HG02571 (cell line): ENCODE measurements around the gene PADI4.
"Not testable (repeated sequence)": the region's sequence is repeated elsewhere in the genome, so short reads cannot be mapped to it uniquely, and the experiment has no call there.

Experiments used
- ATAC-seq: cut with Tn5 transposase; IDR thresholded peaks from one replicate; pipeline ENCODE4 v1.9.1; 2021; ENCODE audit warnings: mild to moderate bottlenecking, moderate library complexity; ENCODE audit not compliant: unreplicated experiment

PADI4 gene

GRCh38 chr1:17313530-17314309 is 5.7 kb downstream of the PADI4 start:
- ATAC-seq = no peak

- no peak for ATAC-seq
These were observed 6.5 kb downstream of the PADI4 start for GRCh38 chr1:17314491-17314971.

DNA sequence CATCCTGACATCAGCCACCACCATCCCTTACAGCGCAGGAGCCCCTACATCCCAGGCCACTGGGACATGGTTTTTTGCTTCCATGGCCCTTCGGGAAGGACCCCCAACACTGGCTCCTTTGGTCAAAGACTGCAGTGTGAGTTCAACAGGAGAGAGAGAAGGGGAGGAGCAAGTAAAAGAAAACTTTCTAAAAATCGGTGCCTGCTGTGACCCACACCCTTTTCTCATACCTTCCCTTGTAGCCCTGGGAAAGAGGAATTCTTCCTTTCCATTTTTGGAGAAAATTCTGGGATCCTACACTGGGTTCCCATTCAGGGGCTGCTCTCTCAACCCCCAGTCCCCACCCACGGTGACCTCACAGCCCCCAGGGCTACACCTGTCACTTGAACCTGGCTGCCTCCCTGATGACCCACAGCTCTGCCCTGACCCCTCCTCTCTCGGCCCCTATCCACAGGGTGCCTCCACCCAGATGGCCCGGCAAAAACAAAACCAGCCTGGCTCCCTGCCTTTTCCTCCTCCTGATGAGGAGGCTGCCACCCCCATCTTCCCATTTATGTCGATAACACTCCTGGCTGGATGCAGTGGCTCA is 7.6 kb downstream of the PADI4 start:
- no peak for ATAC-seq

DNA sequence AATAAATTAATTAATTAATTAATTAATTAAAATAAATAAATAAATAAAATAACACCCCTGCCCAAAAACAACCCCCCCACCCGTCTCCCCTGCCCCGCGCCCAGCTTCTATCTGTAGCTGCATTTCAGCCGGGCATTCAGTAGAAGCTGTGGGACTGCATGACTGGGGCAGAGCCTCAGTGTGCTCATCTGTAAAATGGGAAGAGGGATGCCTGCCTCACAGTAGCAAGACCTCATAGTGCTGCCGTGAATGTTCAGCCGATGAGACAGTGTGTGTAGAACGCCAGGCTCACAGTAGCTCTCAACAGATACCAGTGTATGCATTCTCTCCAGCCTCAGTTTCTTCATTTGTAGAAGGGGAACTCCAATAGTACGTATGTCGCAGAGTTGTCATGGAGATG is 8.7 kb downstream of the PADI4 start:
- no peak for ATAC-seq

DNA sequence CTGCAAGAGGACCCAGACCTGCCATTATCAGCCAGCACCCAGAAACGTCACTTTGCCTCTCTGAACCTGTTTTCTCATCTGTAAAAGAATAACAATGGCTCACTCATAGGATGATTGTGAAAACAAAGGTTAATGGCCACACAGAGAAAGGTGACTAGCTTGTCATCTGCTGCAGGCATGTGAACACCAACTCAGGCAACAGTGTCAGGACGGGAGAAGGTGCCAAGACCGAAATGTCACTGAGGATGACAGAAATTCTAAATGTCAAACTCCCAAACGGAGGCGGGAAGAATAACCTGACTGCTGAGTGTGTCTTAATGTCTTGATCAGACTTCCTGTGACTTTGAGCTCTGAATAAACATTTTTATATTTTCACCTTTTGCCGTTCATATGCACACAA is 10.3 kb downstream of the PADI4 start:
- ATAC-seq = no peak

DNA sequence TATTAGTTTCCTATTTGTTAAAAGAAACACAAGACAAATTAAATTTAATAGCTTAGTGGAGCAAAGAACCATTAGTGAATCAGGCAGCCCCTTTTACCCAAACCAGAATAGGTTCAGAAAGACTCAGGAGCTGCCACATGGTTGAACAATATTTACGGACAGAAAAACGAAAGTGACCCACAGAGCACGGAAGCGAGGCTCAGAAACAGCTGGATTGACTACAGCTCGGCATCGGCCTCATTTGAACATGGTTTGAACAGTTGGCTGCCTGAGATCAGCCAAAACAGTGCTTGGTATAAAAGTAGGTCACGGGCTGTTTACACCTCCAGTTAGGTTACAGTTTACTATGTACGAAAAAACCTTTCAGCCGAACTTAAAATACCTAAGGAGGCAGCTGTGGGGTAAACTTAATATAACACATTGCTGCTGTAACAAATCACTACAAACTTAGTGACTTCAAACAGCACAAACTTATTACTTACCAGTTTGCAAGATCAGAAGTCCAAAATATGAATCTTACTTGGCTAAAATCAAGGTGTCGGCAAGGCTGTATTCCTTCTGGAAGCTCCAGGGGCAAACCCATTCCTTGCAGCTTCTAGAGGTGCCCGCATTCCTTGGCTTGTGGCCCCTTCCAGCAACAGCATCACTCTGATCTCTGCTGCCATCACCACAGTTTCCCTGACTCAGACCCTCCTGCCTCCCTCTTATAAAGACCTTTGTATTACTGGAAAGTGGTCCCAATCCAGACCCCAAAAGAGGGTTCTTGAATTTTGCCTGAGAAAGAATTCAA is 11.8 kb downstream of the PADI4 start:
- no peak for ATAC-seq

DNA sequence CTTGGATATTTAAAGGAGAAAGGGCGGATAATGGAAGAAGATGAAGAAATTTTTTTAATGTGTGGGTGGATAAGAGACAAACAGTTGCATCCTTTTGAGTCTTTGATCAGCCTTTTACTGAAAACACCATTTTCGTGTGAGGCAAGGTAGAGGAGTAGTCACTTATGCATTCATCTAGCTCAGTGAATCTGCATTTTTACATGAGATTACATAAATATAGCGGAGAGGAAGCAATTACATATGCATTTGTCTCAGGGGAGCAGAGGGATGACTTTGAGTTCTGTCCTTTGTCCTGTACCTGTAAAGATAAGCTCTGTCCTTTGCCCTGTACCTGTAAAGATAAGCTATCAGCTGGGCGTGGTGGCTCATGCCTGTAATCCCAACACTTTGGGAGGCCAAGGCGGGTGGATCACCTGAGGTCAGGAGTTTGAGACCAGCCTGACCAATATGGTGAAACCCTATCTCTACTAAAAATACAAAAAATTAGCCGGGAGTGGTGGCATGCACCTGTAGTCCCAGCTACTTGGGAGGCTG is 13.9 kb downstream of the PADI4 start:
- ATAC-seq = not testable (repeated sequence)

GRCh38 chr1:17328855-17329254 is 20.9 kb downstream of the PADI4 start:
- no peak for ATAC-seq

DNA sequence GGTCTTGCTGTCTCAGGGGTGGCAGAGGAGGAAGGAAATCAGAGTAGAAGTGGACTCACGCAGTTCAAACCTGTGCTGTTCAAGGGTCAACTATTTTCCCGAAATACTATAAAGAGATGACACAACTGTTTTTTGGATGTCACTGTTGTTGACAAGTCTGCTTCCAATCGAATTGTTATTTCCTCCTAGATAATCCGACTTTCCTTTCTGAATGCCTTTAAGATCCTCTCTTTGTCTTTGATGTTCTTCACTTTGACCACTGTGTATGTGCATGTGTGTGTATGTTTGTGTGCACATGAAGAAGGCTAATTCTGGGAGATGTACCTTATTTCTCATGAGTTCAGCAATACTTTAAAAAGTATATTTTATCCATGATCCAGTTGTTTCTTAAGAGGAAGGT is 21.6 kb downstream of the PADI4 start:
- ATAC-seq = no peak

DNA sequence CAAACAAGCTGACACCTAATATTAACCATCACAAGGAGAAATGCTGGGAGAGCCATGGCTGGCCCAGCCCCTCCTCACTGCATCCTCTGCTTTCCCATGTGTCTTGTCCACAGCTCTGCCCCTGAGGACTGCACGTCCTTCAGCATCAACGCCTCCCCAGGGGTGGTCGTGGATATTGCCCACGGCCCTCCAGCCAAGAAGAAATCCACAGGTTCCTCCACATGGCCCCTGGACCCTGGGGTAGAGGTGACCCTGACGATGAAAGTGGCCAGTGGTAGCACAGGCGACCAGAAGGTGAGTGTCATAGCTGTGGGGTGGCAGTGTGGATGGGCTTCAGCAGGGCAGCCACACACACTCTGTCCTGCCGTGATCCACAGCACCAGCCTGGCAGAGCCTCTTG is 22.9 kb downstream of the PADI4 start:
- ATAC-seq = no peak

- ATAC-seq = no peak
These were observed 25.1 kb downstream of the PADI4 start for GRCh38 chr1:17333081-17333480.

DNA sequence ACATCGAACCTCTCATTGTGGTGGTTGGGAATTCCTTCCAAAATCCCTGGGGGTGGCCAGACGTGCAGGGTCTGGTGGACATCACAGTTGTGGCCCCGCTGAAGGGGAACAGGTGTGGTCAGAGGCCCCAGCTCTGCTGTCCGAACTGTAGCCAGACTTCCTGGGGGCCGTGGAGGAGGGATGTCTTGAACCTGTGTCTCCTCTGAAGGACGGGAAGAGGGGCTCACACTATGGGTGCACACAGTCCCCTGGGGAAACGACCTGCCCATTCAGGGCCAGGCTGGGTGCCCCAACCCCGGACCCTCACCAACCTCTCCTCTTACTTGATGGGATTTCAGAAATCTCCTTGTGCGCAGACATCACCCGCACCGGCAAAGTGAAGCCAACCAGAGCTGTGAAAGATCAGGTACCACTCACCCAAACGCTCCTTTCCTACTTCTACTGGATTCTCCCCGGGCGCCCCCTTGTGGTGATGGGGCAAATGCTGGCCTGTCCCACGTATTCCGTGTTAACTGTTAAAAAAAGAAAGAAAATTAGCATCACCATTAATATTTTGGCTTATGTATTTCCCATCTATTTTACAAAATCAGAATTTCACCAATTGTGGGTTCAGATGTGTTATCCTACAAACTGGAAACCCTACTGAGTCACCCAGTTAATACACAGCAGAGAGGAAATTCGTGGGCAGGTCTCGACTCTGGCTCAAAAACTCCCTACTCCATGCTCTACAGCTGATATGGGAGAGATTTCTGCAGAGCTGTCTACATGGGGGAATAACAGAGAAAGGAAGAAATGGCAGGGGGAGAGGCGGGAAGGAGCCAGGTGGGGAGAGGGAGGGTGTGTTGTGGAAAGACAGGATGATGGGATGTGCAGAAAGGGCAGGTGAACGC is 28.1 kb downstream of the PADI4 start:
- no peak for ATAC-seq

DNA sequence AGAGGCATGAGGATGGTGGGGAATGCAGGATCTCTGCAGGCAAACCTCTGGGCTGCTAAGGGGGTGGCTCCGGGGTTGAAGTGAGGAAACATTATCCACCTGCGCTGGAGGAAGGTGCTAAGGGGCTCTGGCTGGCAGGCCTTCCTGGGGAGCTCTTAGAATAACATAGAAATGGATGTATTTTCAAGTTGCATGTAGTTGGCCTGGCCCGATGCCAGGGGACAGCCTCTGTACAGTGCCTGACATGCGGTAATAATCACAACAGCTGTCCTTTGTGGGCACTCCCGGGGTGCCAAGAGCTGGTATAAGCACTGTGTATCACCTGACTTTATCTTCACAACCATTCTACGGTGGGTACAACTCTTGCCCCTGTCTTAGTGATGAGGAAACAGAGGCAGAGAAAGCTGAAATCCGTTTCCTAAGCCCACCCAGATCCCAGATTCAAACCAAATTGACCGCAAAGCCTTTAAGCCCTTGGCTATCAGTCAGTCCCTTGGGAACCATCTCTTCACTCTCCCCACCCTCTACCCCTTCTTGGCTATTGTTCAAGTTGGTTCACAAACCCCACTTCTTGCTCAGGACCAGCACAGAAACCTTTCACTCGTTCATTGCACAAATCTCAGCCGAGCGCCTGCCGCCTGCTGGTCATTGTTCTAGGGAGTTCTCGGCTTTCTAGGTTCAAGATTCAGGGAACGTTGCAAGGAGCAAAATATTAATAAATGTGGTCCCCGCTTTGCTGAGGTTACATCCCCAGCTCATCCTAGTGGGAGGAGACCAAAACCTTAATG is 30.9 kb downstream of the PADI4 start:
- no peak for ATAC-seq

- no peak for ATAC-seq
These were observed 31.5 kb downstream of the PADI4 start for GRCh38 chr1:17339521-17339920.

GRCh38 chr1:17340358-17340757 is 32.4 kb downstream of the PADI4 start:
- no peak for ATAC-seq

DNA sequence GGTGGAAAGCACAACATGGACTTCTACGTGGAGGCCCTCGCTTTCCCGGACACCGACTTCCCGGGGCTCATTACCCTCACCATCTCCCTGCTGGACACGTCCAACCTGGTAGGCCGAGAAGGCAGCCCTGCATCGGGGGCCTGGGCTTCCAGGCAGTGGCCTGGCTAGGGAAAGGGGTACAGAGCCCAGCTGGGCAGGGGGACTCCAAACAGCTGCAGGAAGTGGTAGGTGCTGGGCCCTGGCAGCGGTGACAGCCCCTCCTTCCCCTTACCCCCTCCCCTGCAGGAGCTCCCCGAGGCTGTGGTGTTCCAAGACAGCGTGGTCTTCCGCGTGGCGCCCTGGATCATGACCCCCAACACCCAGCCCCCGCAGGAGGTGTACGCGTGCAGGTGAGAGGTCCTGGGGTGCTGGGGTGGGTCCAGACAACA is 34.0 kb downstream of the PADI4 start:
- ATAC-seq = no peak

DNA sequence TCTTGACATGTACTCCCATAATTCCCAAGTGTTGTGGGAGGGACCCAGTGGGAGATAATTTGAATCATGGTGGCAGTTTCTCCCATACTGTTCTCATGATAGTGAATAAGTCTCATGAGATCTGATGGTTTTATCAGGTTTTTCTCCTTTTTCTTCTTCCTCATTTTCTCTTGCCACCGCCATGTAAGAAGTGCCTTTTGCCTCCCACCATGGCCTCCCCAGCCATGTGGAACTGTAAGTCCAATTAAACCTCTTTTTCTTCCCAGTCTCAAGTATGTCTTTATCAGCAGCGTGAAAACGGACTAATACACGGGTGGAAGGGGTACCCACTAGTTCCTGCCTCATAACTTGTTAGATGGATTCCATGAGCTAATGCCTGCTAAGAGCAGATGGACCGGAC is 37.5 kb downstream of the PADI4 start:
- ATAC-seq = not testable (repeated sequence)

DNA sequence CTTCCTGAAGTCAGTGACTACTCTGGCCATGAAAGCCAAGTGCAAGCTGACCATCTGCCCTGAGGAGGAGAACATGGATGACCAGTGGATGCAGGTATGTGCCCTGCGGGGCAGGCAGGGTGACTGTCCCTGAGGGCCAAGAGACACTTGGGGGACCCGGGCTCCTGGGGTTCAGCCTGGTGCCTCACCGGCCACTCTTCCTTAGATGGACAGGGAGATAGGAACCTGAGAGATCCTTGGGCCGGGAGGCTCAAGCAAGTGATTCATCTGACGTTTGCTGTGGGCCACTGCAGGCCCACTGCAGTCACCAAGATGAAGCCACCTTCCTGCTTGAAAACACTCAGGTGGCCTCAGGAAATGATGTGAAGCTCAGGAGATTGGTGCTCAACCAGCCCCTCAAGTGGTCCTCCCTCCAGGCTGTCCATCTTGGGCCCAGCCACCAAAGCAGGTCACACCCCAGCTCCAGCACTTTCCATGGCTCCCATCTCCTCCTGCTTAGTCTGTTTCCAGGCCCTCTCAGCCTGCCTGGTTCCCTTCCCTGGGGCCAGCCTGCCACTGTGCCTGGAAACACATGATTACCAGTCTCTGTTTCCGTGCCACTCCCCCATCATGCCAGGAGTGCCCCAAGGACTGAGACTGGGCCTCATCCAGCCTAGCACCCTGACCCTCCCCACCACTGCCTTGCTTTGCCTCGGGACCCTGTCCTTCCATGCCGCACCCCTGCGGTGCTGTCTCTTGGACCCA is 38.2 kb downstream of the PADI4 start:
- ATAC-seq = no peak
